ENCODE results near the gene LSM14A.

The LSM14A gene

GRCh38 chr19:34263745-34264237 lies 91.5 kb downstream of the LSM14A start:
- Histone ChIP-seq H3K4me1 (ENCODE audit: control insufficient read depth, insufficient read depth, low read length) (peaks cover 34% of the 10 kb centered on the region), H3K27ac (ENCODE audit: extremely low read depth, low read depth, low read length) (no peak overlapping the region), H3K4me3 (ENCODE audit: low read depth, low read length) (no peak overlapping the region), H3K9me3 (ENCODE audit: control insufficient read depth, insufficient read depth, low read depth, low read length) (no peaks in the 10 kb centered on the region), H3K36me3 (ENCODE audit: control insufficient read depth in 2 of 2, insufficient read depth in 1 of 2, low read length in 2 of 2) (peaks cover 3 to 19% of the 10 kb centered on the region in 2 experiments; a peak in 2 of 3 replicates)
- CTCF ChIA-PET: no interaction called here
- POLR2A ChIA-PET: interaction anchor here (0.5 kb wide), 1 partner anchor 15 kb away, joined by 3 read pairs; no protein-coding TSS in a partner anchor
- TF ChIP-seq ZNF23 (tag by site-specific recombination; IDR thresholded peaks at IDR 0.05; ENCODE audit: borderline replicate concordance): no peak
- TF ChIP-seq ZNF580 (tag by site-specific recombination; IDR thresholded peaks at IDR 0.05): peak; percentile 18; the same call in 1 of the 2 replicates
- TF ChIP-seq ZNF433 (tag by site-specific recombination; IDR thresholded peaks at IDR 0.05; ENCODE audit: low read depth): no peak
- TF ChIP-seq PATZ1 (tag by site-specific recombination; IDR thresholded peaks at IDR 0.05): no peak
- TF ChIP-seq ZNF202 (tag by site-specific recombination; IDR thresholded peaks at IDR 0.05; ENCODE audit: borderline replicate concordance): no peak
- TF ChIP-seq ZBTB6 (tag by site-specific recombination; IDR thresholded peaks at IDR 0.05): no peak
- TF ChIP-seq SP2 (tag by site-specific recombination; IDR thresholded peaks at IDR 0.05): no peak
- peak; percentile 1 for TF ChIP-seq ZBTB26 (tag by site-specific recombination; optimal IDR thresholded peaks at IDR 0.05)

GRCh38 chr19:34265221-34265650 lies 92.9 kb downstream of the LSM14A start:
- no peaks in the 10 kb centered on the region for H3K9me3 ChIP-seq (ENCODE audit: control insufficient read depth, insufficient read depth, low read depth, low read length)
- peaks cover 3 to 16% of the 10 kb centered on the region in 2 experiments; a peak in 2 of 3 replicates for H3K36me3 ChIP-seq (ENCODE audit: control insufficient read depth in 2 of 2, insufficient read depth in 1 of 2, low read length in 2 of 2)
- H3K27ac ChIP-seq (ENCODE audit: extremely low read depth, low read depth, low read length): 0 out of 2 replicates have a peak overlapping the region, but pooled peaks have one; percentile 38
- CTCF ChIA-PET: interaction anchor here (0.6 to 0.9 kb wide), 2 partner anchors 49 to 978 kb away, joined by 3 to 4 read pairs; no protein-coding TSS in a partner anchor
- H3K4me1 ChIP-seq (ENCODE audit: control insufficient read depth, insufficient read depth, low read length): peaks cover 38% of the 10 kb centered on the region
- H3K4me3 ChIP-seq (ENCODE audit: low read depth, low read length): no peak overlapping the region
- POLR2A ChIA-PET: interaction anchor here (0.5 to 1.1 kb wide), 3 partner anchors 8 to 23 kb away, joined by 3 to 6 read pairs (median 5); no protein-coding TSS in a partner anchor
- TF ChIP-seq ZNF654 (tag by site-specific recombination; IDR thresholded peaks at IDR 0.05; ENCODE audit: low read depth): no peak
- TF ChIP-seq ZNF600 (tag by site-specific recombination; IDR thresholded peaks at IDR 0.05): peak; percentile 44; the same call in 1 of the 2 replicates
- no peak for TF ChIP-seq PATZ1 (tag by site-specific recombination; IDR thresholded peaks at IDR 0.05)
- peak; percentile 40; the same call in 1 of the 2 replicates for TF ChIP-seq KLF1 (tag by site-specific recombination; IDR thresholded peaks at IDR 0.05)
- 0 out of 2 replicates have a peak, but pooled peaks have one; percentile 37 for TF ChIP-seq ZNF341 (tag by site-specific recombination; IDR thresholded peaks at IDR 0.05; ENCODE audit: low read depth)
- peak; percentile 27; the same call in 1 of the 2 replicates for TF ChIP-seq SCRT2 (tag by site-specific recombination; IDR thresholded peaks at IDR 0.05)
- no peak for TF ChIP-seq SP2 (tag by site-specific recombination; IDR thresholded peaks at IDR 0.05)
- TF ChIP-seq IKZF3 (tag by site-specific recombination; IDR thresholded peaks at IDR 0.05): peak; percentile 71; the same call in 1 of the 2 replicates
- 0 out of 2 replicates have a peak, but pooled peaks have one; percentile 3 for TF ChIP-seq ZBTB11 (tag by site-specific recombination; conservative IDR thresholded peaks at IDR 0.05; ENCODE audit: low read depth)
- TF ChIP-seq PRDM10 (tag by site-specific recombination; IDR thresholded peaks at IDR 0.05): peak; percentile 22; the same call in 1 of the 2 replicates
- no peak for TF ChIP-seq ZBTB21 (tag by site-specific recombination; IDR thresholded peaks at IDR 0.05)
- no peak for TF ChIP-seq ZBTB20 (tag by site-specific recombination; IDR thresholded peaks at IDR 0.05)
